CD8-positive, alpha-beta memory T cell (primary cell): Measurements from ENCODE around the gene ATXN1. TPM values are rescaled to one million over a fixed set of nuclear protein-coding genes. Genes with fewer than 3 reads are reported as not detected.
A peak's percentile ranks its signal among the peaks of the same experiment; 100 is the strongest.

Source experiments
- CTCF ChIA-PET: fragments of 350-600 bp; sonication (Branson Sonifier 250); formaldehyde crosslinking; loops from one replicate; lab custom pipeline; 2021; ENCODE audit warnings: antibody characterized with exemption; lab: Charles Lee
- POLR2A ChIA-PET: fragments of 350-600 bp; sonication (Branson Sonifier 250); formaldehyde crosslinking; loops from one replicate; lab custom pipeline; 2021; ENCODE audit warnings: antibody characterized with exemption; lab: Charles Lee
- DNase-seq, 5 donors: peaks; one replicate each; pipeline versions ENCODE4 v3.0.0 to v3.0.0-alpha.2; 2020 to 2022; ENCODE audit warnings: mixed read lengths in 1 of 5
- H3K27ac ChIP-seq: one replicate; pipeline ENCODE4 v1.7.0; 2013; ENCODE audit warnings: low read depth, mild to moderate bottlenecking, low read length, moderate library complexity
- H3K27me3 ChIP-seq: 2 replicates; pipeline ENCODE4 v1.7.0; 2013; ENCODE audit warnings: low read length, mild to moderate bottlenecking; ENCODE audit not compliant: insufficient read depth, poor library complexity, severe bottlenecking
- H3K36me3 ChIP-seq: 2 replicates; pipeline ENCODE4 v1.7.0; 2013; ENCODE audit warnings: mild to moderate bottlenecking, low read length, moderate library complexity; ENCODE audit not compliant: insufficient read depth
- H3K4me1 ChIP-seq: 2 replicates; pipeline ENCODE4 v1.7.0; 2013; ENCODE audit warnings: mild to moderate bottlenecking, low read length, moderate library complexity; ENCODE audit not compliant: insufficient read depth
- H3K4me3 ChIP-seq: 2 replicates; pipeline ENCODE4 v1.7.0; 2013; ENCODE audit warnings: mild to moderate bottlenecking, low read length
- H3K9me3 ChIP-seq: 2 replicates; pipeline ENCODE4 v1.7.0; 2013; ENCODE audit warnings: mild to moderate bottlenecking, low read length
- H3K27ac Mint-ChIP-seq, 8 donors: one replicate each; pipeline ENCODE4 v1.8.0; 2020 to 2021; ENCODE audit warnings: mixed read lengths in 8 of 8, mild to moderate bottlenecking in 6 of 8, inconsistent platforms in 3 of 8, moderate library complexity in 3 of 8
- H3K27me3 Mint-ChIP-seq, 2 donors: one replicate each; pipeline ENCODE4 v1.8.0; 2020 to 2021; ENCODE audit warnings: mixed read lengths in 2 of 2, mild to moderate bottlenecking in 1 of 2, moderate library complexity in 1 of 2
- H3K36me3 Mint-ChIP-seq, 3 donors: one replicate each; pipeline ENCODE4 v1.8.0; 2020 to 2021; ENCODE audit warnings: mixed read lengths in 3 of 3, inconsistent platforms in 1 of 3, mild to moderate bottlenecking in 1 of 3
- H3K4me1 Mint-ChIP-seq, 3 donors: one replicate each; pipeline ENCODE4 v1.8.0; 2020 to 2021; ENCODE audit warnings: mixed read lengths in 3 of 3, inconsistent platforms in 1 of 3, mild to moderate bottlenecking in 1 of 3
- H3K4me3 Mint-ChIP-seq, 7 donors: one replicate each; pipeline ENCODE4 v1.8.0; 2020 to 2021; ENCODE audit warnings: mixed read lengths in 7 of 7, mild to moderate bottlenecking in 6 of 7, moderate library complexity in 4 of 7, inconsistent platforms in 2 of 7
- H3K9me3 Mint-ChIP-seq, 5 donors: one replicate each; pipeline ENCODE4 v1.8.0; 2020 to 2022; ENCODE audit warnings: mixed read lengths in 5 of 5, mild to moderate bottlenecking in 3 of 5, moderate library complexity in 2 of 5, inconsistent platforms in 1 of 5
- polyA plus RNA-seq: library from polyadenylated mRNA; unstranded; fragments of 300-500 nt; fragmentation: Illumina TruSeq; gene quantifications from one replicate; pipeline ENCODE4 v1.2.3, GENCODE V29; 2021
- total RNA-seq, 2 experiments: library from RNA; stranded (reverse); gene quantifications; one replicate each; pipeline ENCODE4 v1.2.3, GENCODE V29; 2021

Gene ATXN1
- total and polyA plus RNA-seq, 3 experiments from 2014 or later, result 20.0 to 114 (median 111) TPM

GRCh38 chr6:16758163-16758975 is 2.9 kb downstream of the ATXN1 start:
- Mint-ChIP-seq H3K9me3 (peaks cover 0 to 2% (median 0%) of the 10 kb centered on the region in 5 donors), H3K4me3 (peak overlapping the region; percentile 83 to 98 (median 95)), H3K27me3 (peaks cover 0 to 4% of the 10 kb centered on the region in 2 donors), H3K36me3 (peaks cover 0 to 49% (median 6%) of the 10 kb centered on the region in 3 donors), H3K4me1 (peaks cover 58 to 72% (median 68%) of the 10 kb centered on the region in 3 donors), H3K27ac (peak overlapping the region; percentile 88 to 100 (median 98))
- ChIA-PET POLR2A (interaction anchor here (0.7 to 2.5 kb wide), 11 partner anchors 8 to 107 kb away, joined by 3 to 27 read pairs (median 6); no protein-coding TSS in a partner anchor), CTCF (interaction anchor here (0.9 to 2.6 kb wide), 20 partner anchors 9 to 438 kb away, joined by 3 to 10 read pairs (median 4); no protein-coding TSS in a partner anchor)
- Histone ChIP-seq H3K9me3 (no peaks in the 10 kb centered on the region), H3K27me3 (no peaks in the 10 kb centered on the region), H3K27ac (no peak overlapping the region), H3K4me1 (peaks cover 22% of the 10 kb centered on the region), H3K4me3 (no peak overlapping the region), H3K36me3 (no peaks in the 10 kb centered on the region)
- DNase-seq, result peak in 2 of 5 donors; percentile 34 to 64

GRCh38 chr6:16757332-16757731 is 3.9 kb downstream of the ATXN1 start:
- POLR2A ChIA-PET, result interaction anchor here (0.6 to 2.5 kb wide), 5 partner anchors 9 to 119 kb away, joined by 3 to 21 read pairs (median 3); no protein-coding TSS in a partner anchor
- Histone ChIP-seq H3K27me3 (no peaks in the 10 kb centered on the region), H3K9me3 (no peaks in the 10 kb centered on the region), H3K4me1 (peaks cover 22% of the 10 kb centered on the region), H3K4me3 (no peak overlapping the region), H3K27ac (no peak overlapping the region), H3K36me3 (no peaks in the 10 kb centered on the region)
- Mint-ChIP-seq H3K4me1 (peaks cover 62 to 74% (median 71%) of the 10 kb centered on the region in 3 donors), H3K27me3 (peaks cover 0 to 4% of the 10 kb centered on the region in 2 donors), H3K27ac (peak overlapping the region in 6 of 8 donors; percentile 25 to 100 (median 60)), H3K36me3 (peaks cover 0 to 53% (median 13%) of the 10 kb centered on the region in 3 donors), H3K4me3 (peak overlapping the region in 4 of 7 donors; percentile 8 to 56 (median 28)), H3K9me3 (peaks cover 0 to 2% (median 0%) of the 10 kb centered on the region in 5 donors)
- DNase-seq, result no peak
- CTCF ChIA-PET, result interaction anchor here (1.0 to 2.6 kb wide), 6 partner anchors 10 to 44 kb away, joined by 3 to 8 read pairs (median 4); no protein-coding TSS in a partner anchor

GRCh38 chr6:16756660-16757255 is 4.5 kb downstream of the ATXN1 start:
- no peaks in the 10 kb centered on the region for H3K9me3 ChIP-seq
- peak overlapping the region; percentile 0 to 97 (median 46) for H3K27ac Mint-ChIP-seq
- POLR2A ChIA-PET, result interaction anchor here (0.6 to 1.1 kb wide), 3 partner anchors 58 to 119 kb away, joined by 3 to 4 read pairs (median 3); no protein-coding TSS in a partner anchor
- H3K36me3 ChIP-seq, result no peaks in the 10 kb centered on the region
- no peaks in the 10 kb centered on the region for H3K27me3 ChIP-seq
- CTCF ChIA-PET, result interaction anchor here (1.1 to 2.6 kb wide), 4 partner anchors 9 to 44 kb away, joined by 3 to 8 read pairs (median 4); no protein-coding TSS in a partner anchor
- H3K4me3 ChIP-seq, result no peak overlapping the region
- H3K36me3 Mint-ChIP-seq, result peaks cover 0 to 52% (median 13%) of the 10 kb centered on the region in 3 donors
- peaks cover 22% of the 10 kb centered on the region for H3K4me1 ChIP-seq
- peaks cover 62 to 80% (median 77%) of the 10 kb centered on the region in 3 donors for H3K4me1 Mint-ChIP-seq
- H3K4me3 Mint-ChIP-seq, result peak overlapping the region in 5 of 7 donors; percentile 8 to 56 (median 29)
- H3K27me3 Mint-ChIP-seq, result peaks cover 0 to 4% of the 10 kb centered on the region in 2 donors
- peaks cover 0 to 2% (median 0%) of the 10 kb centered on the region in 5 donors for H3K9me3 Mint-ChIP-seq
- DNase-seq, result no peak
- H3K27ac ChIP-seq, result no peak overlapping the region

GRCh38 chr6:16755544-16755943 is 5.7 kb downstream of the ATXN1 start:
- H3K4me1 ChIP-seq, result peaks cover 22% of the 10 kb centered on the region
- no peak overlapping the region for H3K27ac ChIP-seq
- no peaks in the 10 kb centered on the region for H3K36me3 ChIP-seq
- POLR2A ChIA-PET, result no interaction called here
- H3K27ac Mint-ChIP-seq, result peak overlapping the region in 5 of 8 donors; percentile 13 to 68 (median 63)
- H3K9me3 Mint-ChIP-seq, result no peaks in the 10 kb centered on the region
- peak overlapping the region in 2 of 7 donors; percentile 13 to 15 for H3K4me3 Mint-ChIP-seq
- no peak overlapping the region for H3K4me3 ChIP-seq
- H3K36me3 Mint-ChIP-seq, result peaks cover 1 to 58% (median 16%) of the 10 kb centered on the region in 3 donors
- no peaks in the 10 kb centered on the region for H3K9me3 ChIP-seq
- peaks cover 67 to 92% (median 88%) of the 10 kb centered on the region in 3 donors for H3K4me1 Mint-ChIP-seq
- no peak for DNase-seq
- CTCF ChIA-PET, result no interaction called here
- no peaks in the 10 kb centered on the region for H3K27me3 ChIP-seq
- no peaks in the 10 kb centered on the region for H3K27me3 Mint-ChIP-seq

- Mint-ChIP-seq H3K27me3 (no peaks in the 10 kb centered on the region), H3K4me1 (peaks cover 72 to 98% (median 94%) of the 10 kb centered on the region in 3 donors), H3K27ac (peak overlapping the region in 5 of 8 donors; percentile 1 to 63 (median 13)), H3K4me3 (peak overlapping the region in 1 of 7 donors; percentile 14), H3K9me3 (no peaks in the 10 kb centered on the region), H3K36me3 (peaks cover 3 to 63% (median 20%) of the 10 kb centered on the region in 3 donors)
- ChIA-PET POLR2A (no interaction called here), CTCF (interaction anchor here (1.5 kb wide), 1 partner anchor 135 kb away, joined by 3 read pairs; no protein-coding TSS in a partner anchor)
- peaks cover 22% of the 10 kb centered on the region for H3K4me1 ChIP-seq
- H3K9me3 ChIP-seq, result no peaks in the 10 kb centered on the region
- peaks cover under 1% of the 10 kb centered on the region for H3K36me3 ChIP-seq
- no peaks in the 10 kb centered on the region for H3K27me3 ChIP-seq
- no peak overlapping the region for H3K4me3 ChIP-seq
- DNase-seq, result no peak
- H3K27ac ChIP-seq, result no peak overlapping the region
Measured at GRCh38 chr6:16754876-16755275, 6.4 kb downstream of the ATXN1 start.

GRCh38 chr6:16754274-16754673 is 7.0 kb downstream of the ATXN1 start:
- Histone ChIP-seq H3K9me3 (no peaks in the 10 kb centered on the region), H3K4me3 (no peak overlapping the region), H3K4me1 (peaks cover 21% of the 10 kb centered on the region), H3K36me3 (peaks cover 4% of the 10 kb centered on the region), H3K27me3 (no peaks in the 10 kb centered on the region), H3K27ac (no peak overlapping the region)
- ChIA-PET POLR2A (no interaction called here), CTCF (interaction anchor here (1.4 to 1.5 kb wide), 2 partner anchors 9 to 135 kb away, joined by 3 to 4 read pairs; no protein-coding TSS in a partner anchor)
- Mint-ChIP-seq H3K4me3 (no peak overlapping the region), H3K9me3 (no peaks in the 10 kb centered on the region), H3K4me1 (peaks cover 74 to 99% (median 97%) of the 10 kb centered on the region in 3 donors), H3K27ac (peak overlapping the region in 2 of 8 donors; percentile 47 to 63), H3K36me3 (peaks cover 3 to 64% (median 25%) of the 10 kb centered on the region in 3 donors), H3K27me3 (no peaks in the 10 kb centered on the region)
- DNase-seq, result no peak

GRCh38 chr6:16753341-16753740 is 7.9 kb downstream of the ATXN1 start:
- peaks cover 12% of the 10 kb centered on the region for H3K4me1 ChIP-seq
- no peaks in the 10 kb centered on the region for H3K27me3 ChIP-seq
- H3K36me3 ChIP-seq, result peaks cover 4% of the 10 kb centered on the region
- ChIA-PET CTCF (interaction anchor here (1.4 kb wide), 1 partner anchor 10 kb away, joined by 4 read pairs; no protein-coding TSS in a partner anchor), POLR2A (no interaction called here)
- no peaks in the 10 kb centered on the region for H3K9me3 ChIP-seq
- Mint-ChIP-seq H3K9me3 (no peaks in the 10 kb centered on the region), H3K36me3 (peaks cover 3 to 68% (median 25%) of the 10 kb centered on the region in 3 donors), H3K4me3 (no peak overlapping the region), H3K27me3 (no peaks in the 10 kb centered on the region), H3K4me1 (peaks cover 74 to 99% (median 97%) of the 10 kb centered on the region in 3 donors), H3K27ac (peak overlapping the region in 4 of 8 donors; percentile 11 to 92 (median 42))
- no peak overlapping the region for H3K4me3 ChIP-seq
- H3K27ac ChIP-seq, result no peak overlapping the region
- no peak for DNase-seq
